Parathyroid adenoma (tissue), 2 donors: ENCODE results near the gene PGM2L1.

ENCODE experiments used
- H2AFZ ChIP-seq: fragments of 300-600 bp; sonication (generic); one replicate; pipeline ENCODE4 v1.7.0; 2017; ENCODE audit warnings: antibody characterized with exemption, mild to moderate bottlenecking
- H3K27ac ChIP-seq: fragments of 300-600 bp; sonication (generic); one replicate; pipeline ENCODE4 v1.7.0; 2017
- H3K27me3 ChIP-seq: fragments of 300-600 bp; sonication (generic); one replicate; pipeline ENCODE4 v1.7.0; 2017; ENCODE audit warnings: low read length; ENCODE audit not compliant: control insufficient read depth, insufficient read depth
- H3K36me3 ChIP-seq: fragments of 300-600 bp; sonication (generic); one replicate; pipeline ENCODE4 v1.7.0; 2017; ENCODE audit warnings: low read length; ENCODE audit not compliant: control insufficient read depth, insufficient read depth
- H3K4me1 ChIP-seq: fragments of 300-600 bp; sonication (generic); one replicate; pipeline ENCODE4 v1.7.0; 2017; ENCODE audit warnings: control low read depth
- H3K4me2 ChIP-seq: fragments of 300-600 bp; sonication (generic); one replicate; pipeline ENCODE4 v1.7.0; 2017; ENCODE audit warnings: low read length
- H3K4me3 ChIP-seq: fragments of 300-600 bp; sonication (generic); one replicate; pipeline ENCODE4 v1.7.0; 2017; ENCODE audit warnings: low read depth, low read length
- H3K79me2 ChIP-seq: fragments of 300-600 bp; sonication (generic); one replicate; pipeline ENCODE4 v1.7.0; 2017; ENCODE audit warnings: control low read depth
- H3K9ac ChIP-seq: fragments of 300-600 bp; sonication (generic); one replicate; pipeline ENCODE4 v1.7.0; 2017; ENCODE audit warnings: mild to moderate bottlenecking
- H3K9me3 ChIP-seq: fragments of 300-600 bp; sonication (generic); one replicate; pipeline ENCODE4 v1.7.0; 2017; ENCODE audit warnings: low read length; ENCODE audit not compliant: control insufficient read depth
- CTCF ChIP-seq: fragments of 300-600 bp; sonication (generic); IDR thresholded peaks from one replicate; pipeline ENCODE4 v1.7.0; 2017; ENCODE audit warnings: antibody characterized with exemption, mild to moderate bottlenecking
- donor health status: primary hyperparathyroidism.

PGM2L1 gene

DNA sequence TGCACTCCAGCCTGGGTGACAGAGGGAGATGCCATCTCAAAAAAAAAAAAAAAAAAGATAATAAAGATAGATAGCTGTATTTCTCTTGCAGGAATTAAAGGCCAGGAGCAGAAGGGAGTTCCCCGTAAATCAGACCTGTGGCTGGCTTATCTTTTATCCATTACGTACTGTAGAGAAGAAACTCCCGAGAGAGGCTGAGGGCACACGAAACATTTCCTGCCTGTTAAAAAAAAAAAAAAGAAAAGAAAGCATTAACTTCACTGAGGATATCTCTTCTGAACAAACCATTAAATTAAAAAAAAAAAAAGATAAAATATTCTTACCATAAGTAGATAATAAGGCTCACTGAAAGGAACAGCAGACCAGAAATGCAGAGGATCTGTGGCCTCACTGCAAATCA lies 109.3 kb downstream of the PGM2L1 start:
- no peaks in the 10 kb centered on the region for H3K36me3 ChIP-seq
- no peaks in the 10 kb centered on the region for H3K4me1 ChIP-seq
- no peak overlapping the region for H3K4me3 ChIP-seq
- H3K27me3 ChIP-seq, result no peaks in the 10 kb centered on the region
- no peak overlapping the region for H3K4me2 ChIP-seq
- no peaks in the 10 kb centered on the region for H3K79me2 ChIP-seq
- no peak overlapping the region for H3K27ac ChIP-seq
- no peaks in the 10 kb centered on the region for H3K9me3 ChIP-seq
- no peak for TF ChIP-seq CTCF
- no peak overlapping the region for H3K9ac ChIP-seq
- no peak overlapping the region for H2AFZ ChIP-seq

- no peaks in the 10 kb centered on the region for H3K79me2 ChIP-seq
- no peaks in the 10 kb centered on the region for H3K4me1 ChIP-seq
- no peaks in the 10 kb centered on the region for H3K27me3 ChIP-seq
- H3K4me2 ChIP-seq, result no peak overlapping the region
- H3K36me3 ChIP-seq, result no peaks in the 10 kb centered on the region
- no peak for TF ChIP-seq CTCF
- H3K4me3 ChIP-seq, result no peak overlapping the region
- H3K27ac ChIP-seq, result no peak overlapping the region
- H3K9ac ChIP-seq, result no peak overlapping the region
- no peaks in the 10 kb centered on the region for H3K9me3 ChIP-seq
- H2AFZ ChIP-seq, result no peak overlapping the region
Observed at GRCh38 chr11:74288161-74288560, 110.1 kb downstream of the PGM2L1 start.

GRCh38 chr11:74284466-74284865 lies 113.8 kb downstream of the PGM2L1 start:
- no peak overlapping the region for H3K27ac ChIP-seq
- no peaks in the 10 kb centered on the region for H3K27me3 ChIP-seq
- H3K9ac ChIP-seq, result no peak overlapping the region
- H3K79me2 ChIP-seq, result no peaks in the 10 kb centered on the region
- H3K36me3 ChIP-seq, result no peaks in the 10 kb centered on the region
- H3K4me3 ChIP-seq, result no peak overlapping the region
- TF ChIP-seq CTCF, result no peak
- no peaks in the 10 kb centered on the region for H3K4me1 ChIP-seq
- H2AFZ ChIP-seq, result no peak overlapping the region
- H3K4me2 ChIP-seq, result no peak overlapping the region
- no peaks in the 10 kb centered on the region for H3K9me3 ChIP-seq

- H3K27ac ChIP-seq, result no peak overlapping the region
- no peaks in the 10 kb centered on the region for H3K9me3 ChIP-seq
- no peaks in the 10 kb centered on the region for H3K79me2 ChIP-seq
- H3K4me2 ChIP-seq, result no peak overlapping the region
- no peaks in the 10 kb centered on the region for H3K27me3 ChIP-seq
- no peak for TF ChIP-seq CTCF
- H3K4me3 ChIP-seq, result no peak overlapping the region
- no peak overlapping the region for H2AFZ ChIP-seq
- H3K9ac ChIP-seq, result no peak overlapping the region
- no peaks in the 10 kb centered on the region for H3K36me3 ChIP-seq
- no peaks in the 10 kb centered on the region for H3K4me1 ChIP-seq
Observed at GRCh38 chr11:74283580-74284180, 114.6 kb downstream of the PGM2L1 start.

DNA sequence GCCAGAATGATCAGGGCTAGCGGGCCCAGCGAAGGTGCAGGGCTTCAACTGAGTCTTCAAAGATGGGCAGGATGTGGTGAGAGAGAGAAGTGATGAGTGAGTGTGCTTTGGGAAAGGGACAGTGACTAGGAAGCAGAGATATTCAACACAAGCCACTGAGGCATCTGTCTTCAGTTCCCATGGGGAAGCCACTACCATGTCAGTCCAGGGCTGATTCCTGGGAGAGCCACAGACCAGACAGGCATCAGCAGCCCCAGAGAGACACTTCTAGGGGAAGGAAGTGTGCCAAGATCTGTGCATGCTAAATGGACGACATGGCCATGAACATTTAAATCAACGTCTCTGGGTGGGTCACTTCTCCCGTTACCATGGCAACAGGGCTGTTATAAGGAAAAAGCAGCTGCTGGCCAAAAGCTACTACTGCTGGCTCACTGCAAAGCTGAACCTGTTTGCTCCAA lies 115.3 kb downstream of the PGM2L1 start:
- H3K9ac ChIP-seq, result no peak overlapping the region
- TF ChIP-seq CTCF, result no peak
- H2AFZ ChIP-seq, result no peak overlapping the region
- H3K27me3 ChIP-seq, result no peaks in the 10 kb centered on the region
- H3K4me2 ChIP-seq, result no peak overlapping the region
- no peaks in the 10 kb centered on the region for H3K4me1 ChIP-seq
- no peak overlapping the region for H3K27ac ChIP-seq
- H3K36me3 ChIP-seq, result no peaks in the 10 kb centered on the region
- no peaks in the 10 kb centered on the region for H3K79me2 ChIP-seq
- H3K4me3 ChIP-seq, result no peak overlapping the region
- H3K9me3 ChIP-seq, result no peaks in the 10 kb centered on the region
